K562 (cell line): ENCODE results near the gene ARHGEF17. TPM values are rescaled to one million over a fixed set of nuclear protein-coding genes. Genes with fewer than 3 reads are reported as not detected.

ENCODE experiments used
- BRCA1 ChIP-seq, 2 experiments: fragments of 450-650 bp in 1 of 2; sonication (generic) in 1 of 2; formaldehyde crosslinking in 1 of 2; IDR thresholded peaks; 2 replicates each; pipeline versions ENCODE4 v1.5.0 to v1.6.1; 2017 to 2020; ENCODE audit warnings: mild to moderate bottlenecking in 1 of 2, missing genetic modification reagents in 1 of 2
- CBFA2T3 ChIP-seq: fragments of 450-650 bp; IDR thresholded peaks from 2 replicates; pipeline ENCODE4 v1.6.1; 2017
- NFIC ChIP-seq: fragments of 450-650 bp; IDR thresholded peaks from 2 replicates; pipeline ENCODE4 v1.6.1; 2017; ENCODE audit warnings: mild to moderate bottlenecking, inconsistent platforms
- PCBP2 ChIP-seq: fragments of 200-400 bp; formaldehyde crosslinking; IDR thresholded peaks from 2 replicates; pipeline ENCODE4 v1.6.1; 2018; ENCODE audit warnings: low read length, low read depth, mild to moderate bottlenecking, moderate library complexity; ENCODE audit not compliant: poor library complexity, severe bottlenecking
- PHF20 ChIP-seq: fragments of 450-650 bp; IDR thresholded peaks from 2 replicates; pipeline ENCODE4 v1.6.1; 2018; ENCODE audit not compliant: partially characterized antibody
- PRMT5 ChIP-seq: sonication (generic); formaldehyde crosslinking; IDR thresholded peaks from 2 replicates; pipeline ENCODE4 v1.5.0; 2020; ENCODE audit warnings: missing genetic modification reagents
- RBM15 ChIP-seq: fragments of 200-400 bp; formaldehyde crosslinking; IDR thresholded peaks from 2 replicates; pipeline ENCODE4 v1.6.1; 2018; ENCODE audit warnings: mild to moderate bottlenecking, low read length, moderate library complexity; ENCODE audit not compliant: insufficient read depth
- SAFB2 ChIP-seq: fragments of 200-400 bp; formaldehyde crosslinking; IDR thresholded peaks from 2 replicates; pipeline ENCODE4 v1.6.1; 2018; ENCODE audit warnings: borderline replicate concordance, low read length, low read depth, moderate library complexity; ENCODE audit not compliant: severe bottlenecking
- STAT5A ChIP-seq: IDR thresholded peaks from 2 replicates; pipeline ENCODE4 v1.6.1; 2012; ENCODE audit warnings: low read length, inconsistent platforms, borderline replicate concordance
- TAL1 ChIP-seq: fragments of 450-650 bp; IDR thresholded peaks from 2 replicates; pipeline ENCODE4 v1.6.1; 2016; ENCODE audit warnings: mild to moderate bottlenecking
- ZEB2 ChIP-seq: fragments of 450-650 bp; IDR thresholded peaks from 2 replicates; pipeline ENCODE4 v1.6.1; 2016
- ZNF124 ChIP-seq: sonication (generic); formaldehyde crosslinking; IDR thresholded peaks from 2 replicates; pipeline ENCODE4 v1.8.1; 2022; ENCODE audit warnings: missing genetic modification reagents
- ZNF143 ChIP-seq: sonication (generic); formaldehyde crosslinking; IDR thresholded peaks from 2 replicates; pipeline ENCODE4 v1.9.0; 2022; ENCODE audit warnings: mild to moderate bottlenecking, missing genetic modification reagents
- ZNF561 ChIP-seq: fragments of 450-650 bp; formaldehyde crosslinking; conservative IDR thresholded peaks from 2 replicates; pipeline ENCODE4 v1.4.0; 2020; ENCODE audit warnings: mild to moderate bottlenecking, moderate library complexity
- ZSCAN32 ChIP-seq: fragments of 450-650 bp; formaldehyde crosslinking; IDR thresholded peaks from 2 replicates; pipeline ENCODE4 v1.4.0; 2020; ENCODE audit warnings: mild to moderate bottlenecking, moderate library complexity
- polyA plus RNA-seq, 8 experiments: library from polyadenylated mRNA; depleted of rRNA in 4 of 8; stranded (reverse) in 5 of 8; unstranded in 3 of 8; fragments of >200 nt; fragmentation: Nextera tagmentation in 2 of 8; fragmentation: Illumina TruSeq in 1 of 8; extraction: Ambion mirVana in 2 of 8; extraction: Trizol in 1 of 8; gene quantifications; 2 replicates each; pipeline versions ENCODE4 v1.2.1 to v1.2.3, GENCODE V29; 2011 to 2014; ENCODE audit warnings: inconsistent platforms in 1 of 8, missing spikeins in 1 of 8
- total RNA-seq, 7 experiments: library from RNA; depleted of rRNA in 6 of 7; stranded (reverse); fragments of >200 nt in 6 of 7; fragmentation: Illumina TruSeq in 2 of 7; extraction: Trizol in 2 of 7; gene quantifications; 2 replicates each; pipeline versions ENCODE4 v1.2.1 to v1.2.3, GENCODE V29; 2011 to 2021; ENCODE audit warnings: low replicate concordance in 1 of 7
- TF ChIP-seq, protein P1 (sequence below), 2 experiments: IDR thresholded peaks; 2 replicates each; pipeline ENCODE4 v1.6.1; 2011; ENCODE audit warnings: borderline replicate concordance in 1 of 2, control low read depth in 1 of 2, low read depth in 1 of 2, low read length in 1 of 2, mild to moderate bottlenecking in 1 of 2, mixed read lengths in 1 of 2, moderate library complexity in 1 of 2; ENCODE audit not compliant: insufficient read depth in 1 of 2, insufficient read length in 1 of 2, poor library complexity in 1 of 2, severe bottlenecking in 1 of 2; ENCODE audit errors: extremely low read depth in 1 of 2
- TF ChIP-seq, protein P2 (sequence below): IDR thresholded peaks from 3 replicates; pipeline ENCODE4 v1.6.1; 2011; ENCODE audit warnings: borderline replicate concordance, mild to moderate bottlenecking; ENCODE audit not compliant: insufficient read length, insufficient read depth
- TF ChIP-seq, protein P3 (sequence below): sonication (generic); formaldehyde crosslinking; IDR thresholded peaks from 2 replicates; pipeline ENCODE4 v1.8.0; 2022; ENCODE audit warnings: mild to moderate bottlenecking, missing genetic modification reagents
- TF ChIP-seq, protein P4 (sequence below): fragments of 250-450 bp; sonication (Bioruptor Pico); IDR thresholded peaks from 2 replicates; pipeline ENCODE4 v1.8.0; 2022; ENCODE audit warnings: inconsistent platforms
- TF ChIP-seq, protein P5 (sequence below): fragments of 450-650 bp; IDR thresholded peaks from 2 replicates; pipeline ENCODE4 v1.7.1; 2018; ENCODE audit warnings: mild to moderate bottlenecking, low read depth; ENCODE audit not compliant: partially characterized antibody

Gene ARHGEF17
- total and polyA plus RNA-seq, 9 of the 15 experiments (the other 6 are each of a cell fraction or from before 2014, with no cell fraction given), result 0.04 to 0.68 (median 0.10) TPM; not detected in 2

DNA sequence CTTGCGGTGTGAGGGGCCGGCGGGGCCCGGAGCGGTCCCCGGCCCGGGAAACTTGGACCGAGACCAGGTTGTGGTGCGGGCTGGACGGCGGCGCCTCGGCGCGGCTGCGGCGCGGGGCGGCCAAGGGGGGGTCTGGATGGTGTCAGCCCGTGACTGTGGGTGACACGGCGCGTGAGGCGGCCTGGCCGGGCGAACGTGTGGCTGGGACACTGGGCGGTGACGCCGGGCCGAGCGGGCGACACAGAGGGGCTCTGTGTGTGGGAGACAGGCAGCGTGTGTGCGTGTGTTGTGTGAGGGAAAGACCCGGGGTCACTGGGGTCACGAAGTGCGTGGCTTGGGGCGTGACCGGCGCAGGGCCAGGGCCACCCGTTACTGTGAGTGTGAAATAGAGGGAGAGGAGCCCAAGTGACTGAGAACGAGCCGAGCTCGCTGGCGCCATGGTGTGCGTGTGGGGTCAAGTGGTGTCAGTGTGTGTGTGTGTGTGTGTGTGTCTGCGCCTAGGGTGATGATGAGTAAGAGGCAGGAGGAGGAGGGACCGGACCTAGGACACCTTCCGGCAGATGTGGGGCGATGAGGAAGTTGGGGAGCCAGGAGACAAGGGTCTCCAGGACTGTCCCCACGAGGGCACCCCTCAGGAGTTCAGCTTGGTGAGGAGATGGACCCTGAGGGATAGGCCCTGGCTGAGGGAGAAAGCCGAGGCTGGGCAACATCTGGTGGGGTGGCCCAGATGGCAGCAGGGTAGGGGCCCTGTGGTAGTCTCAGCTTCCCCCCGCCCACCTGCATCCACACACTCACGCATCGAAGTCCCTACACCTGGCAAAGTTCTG, 68.9 kb downstream of the ARHGEF17 start (continued):
- TF ChIP-seq, protein P1, sequence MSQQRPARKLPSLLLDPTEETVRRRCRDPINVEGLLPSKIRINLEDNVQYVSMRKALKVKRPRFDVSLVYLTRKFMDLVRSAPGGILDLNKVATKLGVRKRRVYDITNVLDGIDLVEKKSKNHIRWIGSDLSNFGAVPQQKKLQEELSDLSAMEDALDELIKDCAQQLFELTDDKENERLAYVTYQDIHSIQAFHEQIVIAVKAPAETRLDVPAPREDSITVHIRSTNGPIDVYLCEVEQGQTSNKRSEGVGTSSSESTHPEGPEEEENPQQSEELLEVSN (IDR thresholded peaks at IDR 0.05; ENCODE audit: borderline replicate concordance in 1 of 2, extremely low read depth in 1 of 2, insufficient read depth in 1 of 2, insufficient read length in 1 of 2, low read depth in 1 of 2, low read length in 1 of 2, poor library complexity in 1 of 2, severe bottlenecking in 1 of 2), result no peak
- no peak for TF ChIP-seq ZNF561 (CRISPR knock-in tag)
- TF ChIP-seq, protein P2, sequence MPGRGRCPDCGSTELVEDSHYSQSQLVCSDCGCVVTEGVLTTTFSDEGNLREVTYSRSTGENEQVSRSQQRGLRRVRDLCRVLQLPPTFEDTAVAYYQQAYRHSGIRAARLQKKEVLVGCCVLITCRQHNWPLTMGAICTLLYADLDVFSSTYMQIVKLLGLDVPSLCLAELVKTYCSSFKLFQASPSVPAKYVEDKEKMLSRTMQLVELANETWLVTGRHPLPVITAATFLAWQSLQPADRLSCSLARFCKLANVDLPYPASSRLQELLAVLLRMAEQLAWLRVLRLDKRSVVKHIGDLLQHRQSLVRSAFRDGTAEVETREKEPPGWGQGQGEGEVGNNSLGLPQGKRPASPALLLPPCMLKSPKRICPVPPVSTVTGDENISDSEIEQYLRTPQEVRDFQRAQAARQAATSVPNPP, result no peak
- peak; percentile 51 for TF ChIP-seq NFIC
- TF ChIP-seq CBFA2T3, result peak; percentile 58
- 0 out of 2 replicates have a peak, but pooled peaks have one; percentile 19 for TF ChIP-seq TAL1
- TF ChIP-seq ZNF124 (CRISPR knock-in tag), result 0 out of 2 replicates have a peak, but pooled peaks have one; percentile 49
- TF ChIP-seq PRMT5 (CRISPR knock-in tag), result no peak
- TF ChIP-seq SAFB2, result no peak
- TF ChIP-seq BRCA1 (IDR thresholded peaks at IDR 0.05), result no peak
- TF ChIP-seq BRCA1 (CRISPR knock-in tag; IDR thresholded peaks at IDR 0.05), result no peak
- TF ChIP-seq, protein P3, sequence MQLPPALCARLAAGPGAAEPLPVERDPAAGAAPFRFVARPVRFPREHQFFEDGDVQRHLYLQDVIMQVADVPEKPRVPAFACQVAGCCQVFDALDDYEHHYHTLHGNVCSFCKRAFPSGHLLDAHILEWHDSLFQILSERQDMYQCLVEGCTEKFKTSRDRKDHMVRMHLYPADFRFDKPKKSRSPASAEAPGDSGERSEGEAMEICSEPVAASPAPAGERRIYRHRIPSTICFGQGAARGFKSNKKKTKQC, result 0 out of 2 replicates have a peak, but pooled peaks have one; percentile 57
- peak; percentile 79 for TF ChIP-seq ZEB2
- no peak for TF ChIP-seq RBM15
- TF ChIP-seq PCBP2, result no peak
- no peak for TF ChIP-seq ZSCAN32 (CRISPR knock-in tag)
- TF ChIP-seq, protein P4, sequence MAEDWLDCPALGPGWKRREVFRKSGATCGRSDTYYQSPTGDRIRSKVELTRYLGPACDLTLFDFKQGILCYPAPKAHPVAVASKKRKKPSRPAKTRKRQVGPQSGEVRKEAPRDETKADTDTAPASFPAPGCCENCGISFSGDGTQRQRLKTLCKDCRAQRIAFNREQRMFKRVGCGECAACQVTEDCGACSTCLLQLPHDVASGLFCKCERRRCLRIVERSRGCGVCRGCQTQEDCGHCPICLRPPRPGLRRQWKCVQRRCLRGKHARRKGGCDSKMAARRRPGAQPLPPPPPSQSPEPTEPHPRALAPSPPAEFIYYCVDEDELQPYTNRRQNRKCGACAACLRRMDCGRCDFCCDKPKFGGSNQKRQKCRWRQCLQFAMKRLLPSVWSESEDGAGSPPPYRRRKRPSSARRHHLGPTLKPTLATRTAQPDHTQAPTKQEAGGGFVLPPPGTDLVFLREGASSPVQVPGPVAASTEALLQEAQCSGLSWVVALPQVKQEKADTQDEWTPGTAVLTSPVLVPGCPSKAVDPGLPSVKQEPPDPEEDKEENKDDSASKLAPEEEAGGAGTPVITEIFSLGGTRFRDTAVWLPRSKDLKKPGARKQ, result no peak
- no peak for TF ChIP-seq STAT5A
- peak; percentile 62 for TF ChIP-seq PHF20
- TF ChIP-seq ZNF143 (CRISPR knock-in tag), result no peak
- TF ChIP-seq, protein P5, sequence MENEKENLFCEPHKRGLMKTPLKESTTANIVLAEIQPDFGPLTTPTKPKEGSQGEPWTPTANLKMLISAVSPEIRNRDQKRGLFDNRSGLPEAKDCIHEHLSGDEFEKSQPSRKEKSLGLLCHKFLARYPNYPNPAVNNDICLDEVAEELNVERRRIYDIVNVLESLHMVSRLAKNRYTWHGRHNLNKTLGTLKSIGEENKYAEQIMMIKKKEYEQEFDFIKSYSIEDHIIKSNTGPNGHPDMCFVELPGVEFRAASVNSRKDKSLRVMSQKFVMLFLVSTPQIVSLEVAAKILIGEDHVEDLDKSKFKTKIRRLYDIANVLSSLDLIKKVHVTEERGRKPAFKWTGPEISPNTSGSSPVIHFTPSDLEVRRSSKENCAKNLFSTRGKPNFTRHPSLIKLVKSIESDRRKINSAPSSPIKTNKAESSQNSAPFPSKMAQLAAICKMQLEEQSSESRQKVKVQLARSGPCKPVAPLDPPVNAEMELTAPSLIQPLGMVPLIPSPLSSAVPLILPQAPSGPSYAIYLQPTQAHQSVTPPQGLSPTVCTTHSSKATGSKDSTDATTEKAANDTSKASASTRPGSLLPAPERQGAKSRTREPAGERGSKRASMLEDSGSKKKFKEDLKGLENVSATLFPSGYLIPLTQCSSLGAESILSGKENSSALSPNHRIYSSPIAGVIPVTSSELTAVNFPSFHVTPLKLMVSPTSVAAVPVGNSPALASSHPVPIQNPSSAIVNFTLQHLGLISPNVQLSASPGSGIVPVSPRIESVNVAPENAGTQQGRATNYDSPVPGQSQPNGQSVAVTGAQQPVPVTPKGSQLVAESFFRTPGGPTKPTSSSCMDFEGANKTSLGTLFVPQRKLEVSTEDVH, result peak; percentile 55
